Measurements from ENCODE around the gene BMPR1A.

DNA sequence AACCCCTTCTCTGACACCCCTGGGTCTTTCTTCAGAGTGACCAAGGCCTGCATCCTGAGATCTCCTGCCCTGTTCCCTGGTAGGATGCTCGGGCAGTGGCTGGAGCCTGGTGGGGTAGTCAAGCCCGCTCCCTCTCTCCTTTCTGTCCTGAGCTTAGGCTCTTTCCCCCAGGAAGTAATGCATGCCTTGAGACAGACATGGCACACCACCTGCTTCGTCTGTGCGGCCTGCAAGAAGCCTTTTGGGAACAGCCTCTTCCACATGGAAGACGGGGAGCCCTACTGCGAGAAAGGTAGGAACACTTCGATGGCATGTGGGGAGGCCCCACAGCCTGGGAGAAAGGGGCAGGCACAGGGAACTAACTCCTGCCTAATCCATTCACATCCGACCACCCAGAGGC, 37.9 kb upstream of the BMPR1A start:
- TF ChIP-seq MYC (IDR thresholded peaks at IDR 0.05; ENCODE audit: borderline replicate concordance, low read length) (no peak), CBX8 (IDR thresholded peaks at IDR 0.05) (no peak)
- TF ChIP-seq, protein P1, sequence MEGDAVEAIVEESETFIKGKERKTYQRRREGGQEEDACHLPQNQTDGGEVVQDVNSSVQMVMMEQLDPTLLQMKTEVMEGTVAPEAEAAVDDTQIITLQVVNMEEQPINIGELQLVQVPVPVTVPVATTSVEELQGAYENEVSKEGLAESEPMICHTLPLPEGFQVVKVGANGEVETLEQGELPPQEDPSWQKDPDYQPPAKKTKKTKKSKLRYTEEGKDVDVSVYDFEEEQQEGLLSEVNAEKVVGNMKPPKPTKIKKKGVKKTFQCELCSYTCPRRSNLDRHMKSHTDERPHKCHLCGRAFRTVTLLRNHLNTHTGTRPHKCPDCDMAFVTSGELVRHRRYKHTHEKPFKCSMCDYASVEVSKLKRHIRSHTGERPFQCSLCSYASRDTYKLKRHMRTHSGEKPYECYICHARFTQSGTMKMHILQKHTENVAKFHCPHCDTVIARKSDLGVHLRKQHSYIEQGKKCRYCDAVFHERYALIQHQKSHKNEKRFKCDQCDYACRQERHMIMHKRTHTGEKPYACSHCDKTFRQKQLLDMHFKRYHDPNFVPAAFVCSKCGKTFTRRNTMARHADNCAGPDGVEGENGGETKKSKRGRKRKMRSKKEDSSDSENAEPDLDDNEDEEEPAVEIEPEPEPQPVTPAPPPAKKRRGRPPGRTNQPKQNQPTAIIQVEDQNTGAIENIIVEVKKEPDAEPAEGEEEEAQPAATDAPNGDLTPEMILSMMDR (IDR thresholded peaks at IDR 0.05), result no peak
